Epithelial cell of esophagus (primary cell): Measurements from ENCODE around the gene TOGARAM1.

ENCODE experiments used
- DNase-seq: peaks from one replicate; pipeline ENCODE4 v3.0.0; 2010; ENCODE audit warnings: low read depth
- H3K4me3 ChIP-seq: 2 replicates; pipeline ENCODE4 v1.5.1; 2011; ENCODE audit warnings: mild to moderate bottlenecking, low read length, control low read depth
- TF ChIP-seq, protein P1 (sequence below): IDR thresholded peaks from 2 replicates; pipeline ENCODE4 v1.5.1; 2011; ENCODE audit warnings: low read depth, mild to moderate bottlenecking, low read length, control low read depth, inconsistent platforms; ENCODE audit not compliant: insufficient read depth; ENCODE audit errors: missing control alignments

The TOGARAM1 gene

DNA sequence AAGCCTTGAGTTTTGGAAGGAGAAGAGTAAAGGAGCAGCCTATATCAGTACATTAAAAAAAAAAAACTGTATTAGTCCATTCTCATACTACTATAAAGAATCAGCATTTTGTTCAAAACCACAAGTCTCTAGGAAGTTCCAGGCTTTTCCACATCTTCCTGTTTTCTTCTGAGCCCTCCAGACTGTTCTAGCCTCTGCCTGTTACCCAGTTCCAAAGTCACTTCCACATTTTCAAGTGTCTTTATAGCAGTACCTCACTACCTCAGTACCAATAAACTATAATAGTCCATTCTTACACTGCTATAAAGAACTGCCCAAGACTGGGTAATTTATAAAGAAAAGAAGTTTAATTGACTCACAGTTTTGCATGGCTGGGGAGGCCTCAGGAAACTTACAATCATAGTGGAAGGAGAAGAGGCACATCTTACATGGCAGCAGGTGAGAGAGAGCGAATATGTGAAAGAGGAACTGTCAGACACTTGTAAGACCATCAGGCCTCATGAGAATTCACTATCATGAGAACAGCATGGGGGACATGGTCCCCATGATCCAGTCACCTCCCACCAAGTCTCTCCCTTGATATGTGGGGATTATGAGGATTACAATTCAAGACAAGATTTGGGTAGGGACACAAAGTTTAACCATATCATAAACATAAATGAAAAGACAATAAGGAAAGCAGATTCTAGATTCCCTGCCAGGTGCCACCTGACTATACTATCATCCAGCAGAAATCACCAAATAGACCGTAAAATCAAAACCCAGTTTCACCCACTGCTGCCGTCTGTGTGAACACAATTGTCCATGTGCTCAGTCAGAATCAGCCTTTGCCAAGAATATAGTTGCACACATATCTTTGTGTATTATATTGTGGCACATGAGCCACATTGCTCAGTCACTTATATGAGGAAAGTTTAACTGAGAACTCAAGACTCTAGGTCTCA is 27.8 kb downstream of the TOGARAM1 start:
- no peak overlapping the region for H3K4me3 ChIP-seq
- TF ChIP-seq, protein P1, sequence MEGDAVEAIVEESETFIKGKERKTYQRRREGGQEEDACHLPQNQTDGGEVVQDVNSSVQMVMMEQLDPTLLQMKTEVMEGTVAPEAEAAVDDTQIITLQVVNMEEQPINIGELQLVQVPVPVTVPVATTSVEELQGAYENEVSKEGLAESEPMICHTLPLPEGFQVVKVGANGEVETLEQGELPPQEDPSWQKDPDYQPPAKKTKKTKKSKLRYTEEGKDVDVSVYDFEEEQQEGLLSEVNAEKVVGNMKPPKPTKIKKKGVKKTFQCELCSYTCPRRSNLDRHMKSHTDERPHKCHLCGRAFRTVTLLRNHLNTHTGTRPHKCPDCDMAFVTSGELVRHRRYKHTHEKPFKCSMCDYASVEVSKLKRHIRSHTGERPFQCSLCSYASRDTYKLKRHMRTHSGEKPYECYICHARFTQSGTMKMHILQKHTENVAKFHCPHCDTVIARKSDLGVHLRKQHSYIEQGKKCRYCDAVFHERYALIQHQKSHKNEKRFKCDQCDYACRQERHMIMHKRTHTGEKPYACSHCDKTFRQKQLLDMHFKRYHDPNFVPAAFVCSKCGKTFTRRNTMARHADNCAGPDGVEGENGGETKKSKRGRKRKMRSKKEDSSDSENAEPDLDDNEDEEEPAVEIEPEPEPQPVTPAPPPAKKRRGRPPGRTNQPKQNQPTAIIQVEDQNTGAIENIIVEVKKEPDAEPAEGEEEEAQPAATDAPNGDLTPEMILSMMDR: no peak
- no peak for DNase-seq

DNA sequence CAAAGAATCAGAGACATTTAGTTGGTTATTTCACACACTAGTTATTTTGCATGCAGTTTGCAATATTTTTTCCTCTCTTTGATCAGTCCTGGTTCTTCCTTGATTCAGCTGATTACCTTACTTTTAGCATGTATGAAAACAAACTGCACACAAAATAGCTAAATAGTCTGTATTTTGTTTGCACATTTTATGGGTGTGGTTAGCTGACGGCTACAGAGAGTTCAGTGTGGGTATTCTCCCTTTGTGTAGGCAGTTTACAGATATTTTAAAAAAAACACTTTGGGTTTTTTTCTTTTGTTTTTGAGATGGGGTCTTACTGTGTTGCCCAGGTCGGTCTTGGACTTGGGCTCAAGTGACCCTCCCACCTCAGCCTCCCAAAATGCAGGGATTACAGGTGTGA is 28.5 kb downstream of the TOGARAM1 start:
- TF ChIP-seq, protein P1: no peak
- DNase-seq: no peak
- no peak overlapping the region for H3K4me3 ChIP-seq

DNA sequence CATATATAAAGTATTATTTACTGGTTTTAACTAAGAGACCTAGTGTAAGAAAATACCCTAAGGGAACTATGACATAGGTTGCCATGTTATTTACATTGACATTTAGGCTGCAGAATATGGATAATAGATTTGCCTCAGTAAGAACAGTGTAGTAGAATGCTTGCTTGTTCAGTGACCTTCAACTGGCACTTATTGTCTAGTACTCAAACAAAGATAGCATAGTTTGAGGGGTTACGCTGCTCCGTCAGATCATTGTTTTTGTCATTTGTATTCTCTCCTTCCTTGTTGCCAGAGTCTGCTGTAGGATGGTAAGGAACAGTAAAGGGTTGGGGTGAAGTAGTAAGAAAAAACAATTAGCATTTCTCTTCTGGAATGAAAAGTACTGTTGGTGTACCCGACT is 33.2 kb downstream of the TOGARAM1 start:
- TF ChIP-seq, protein P1: no peak
- H3K4me3 ChIP-seq: no peak overlapping the region
- DNase-seq: no peak

DNA sequence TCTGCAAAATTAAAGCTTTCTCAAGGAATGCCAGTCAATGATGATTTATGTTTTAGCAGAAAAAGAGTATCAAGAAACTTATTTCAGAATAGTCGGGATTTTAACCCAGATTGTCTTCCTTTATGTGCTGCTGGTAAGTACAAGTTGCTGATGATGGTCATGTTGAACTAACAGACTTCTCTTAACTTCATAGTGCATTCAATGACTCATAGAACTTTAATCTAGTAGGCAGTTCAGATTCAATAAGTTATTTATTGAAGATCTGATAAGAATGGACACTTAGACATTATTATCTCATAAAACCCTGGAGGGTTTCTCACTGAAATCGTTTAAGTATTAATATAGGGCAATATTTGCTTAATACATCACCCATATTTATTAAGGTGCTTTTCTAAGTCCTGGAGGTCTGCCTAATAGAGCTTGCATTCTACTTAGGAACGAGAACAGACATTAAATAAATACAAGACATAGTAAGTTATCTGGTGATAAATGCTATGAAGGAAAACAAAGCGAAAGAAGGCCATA is 33.8 kb downstream of the TOGARAM1 start:
- TF ChIP-seq, protein P1: no peak
- DNase-seq: no peak
- H3K4me3 ChIP-seq: no peak overlapping the region

DNA sequence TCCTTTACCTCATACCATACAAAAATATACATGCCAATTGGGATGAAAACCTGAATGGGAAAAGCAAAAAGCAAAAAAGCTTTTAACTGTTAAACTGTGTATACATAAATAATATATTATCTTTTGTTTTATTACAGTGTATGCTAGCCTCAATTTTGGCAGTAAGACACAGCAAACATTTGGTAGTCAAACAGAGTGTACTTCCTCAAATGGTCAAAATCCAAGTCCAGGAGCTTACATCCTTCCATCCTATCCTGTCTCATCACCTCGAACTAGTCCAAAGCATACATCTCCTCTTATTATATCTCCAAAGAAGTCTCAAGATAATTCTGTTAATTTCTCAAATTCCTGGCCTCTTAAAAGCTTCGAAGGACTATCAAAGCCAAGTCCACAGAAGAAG is 41.9 kb downstream of the TOGARAM1 start:
- no peak overlapping the region for H3K4me3 ChIP-seq
- DNase-seq: no peak
- TF ChIP-seq, protein P1: no peak

DNA sequence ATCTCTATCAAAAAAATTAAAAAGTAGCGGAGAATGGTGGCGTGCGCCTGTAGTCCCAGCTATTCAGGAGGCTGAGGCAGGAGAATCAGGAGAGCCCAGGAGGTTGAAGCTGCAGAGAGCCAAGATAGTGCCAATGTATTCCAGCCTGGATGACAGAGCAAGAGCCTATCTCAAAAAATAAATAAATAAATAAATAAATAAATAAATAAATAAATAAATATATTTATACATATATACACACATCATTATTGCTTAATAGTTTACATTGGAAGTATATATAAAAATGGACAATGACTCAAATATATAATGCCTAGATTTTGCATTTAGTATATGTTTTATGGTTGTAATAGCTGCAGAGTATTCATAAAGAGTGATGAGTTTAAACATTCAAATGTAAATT is 53.1 kb downstream of the TOGARAM1 start:
- DNase-seq: no peak
- H3K4me3 ChIP-seq: no peak overlapping the region
- TF ChIP-seq, protein P1: no peak

DNA sequence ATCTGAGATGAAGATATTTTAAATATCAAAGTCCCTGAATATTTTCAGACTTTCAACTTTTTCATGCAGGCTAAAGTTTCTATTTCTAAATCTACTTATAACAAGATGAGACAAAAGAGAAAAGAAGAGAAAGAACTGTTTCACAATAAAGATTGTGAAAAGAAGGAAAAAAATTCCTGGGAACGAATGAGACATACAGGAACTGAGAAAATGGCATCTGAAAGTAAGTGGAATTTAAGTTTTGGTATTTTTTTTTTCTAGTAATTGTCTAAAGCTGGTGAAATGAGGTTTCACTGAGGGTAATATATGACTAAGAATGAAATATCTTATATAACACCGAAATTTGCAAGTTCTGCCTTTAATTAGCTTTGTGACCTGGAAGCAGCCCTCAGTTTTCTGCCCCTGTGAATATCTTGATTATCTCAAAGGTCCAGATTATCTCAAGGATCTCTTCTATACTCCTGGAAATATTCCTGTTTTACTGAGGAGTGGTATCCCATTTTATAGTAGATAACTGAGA is 66.2 kb downstream of the TOGARAM1 start:
- no peak overlapping the region for H3K4me3 ChIP-seq
- TF ChIP-seq, protein P1: no peak
- no peak for DNase-seq
